ENCODE results near the gene FAM199X. TPM values are rescaled to one million over a fixed set of nuclear protein-coding genes. Genes with fewer than 3 reads are reported as not detected.

The FAM199X gene
- total RNA-seq (2022; extraction: Qiagen RNA extraction), result 14.3 to 21.7 TPM (median 19.4 TPM) in 5 replicates

GRCh38 chrX:104165894-104166734 lies at the start of gene FAM199X:
Gene FAM199X, plus strand, starts transcription at chrX:104166453. Its CDS starts 333 bp downstream, at chrX:104166786.

GRCh38 chrX:104156630-104157529 lies 9.4 kb upstream of the FAM199X start, which contains the start of gene SLC25A53:
Gene SLC25A53, minus strand, starts transcription at chrX:104157009. Its CDS starts 51,752 bp downstream, at chrX:104105257.

Other genes starting within 250 kb of the FAM199X start
- gene TMSB15B, start 203.8 kb upstream of the FAM199X start, total RNA-seq (2022; extraction: Qiagen RNA extraction), result 4.0 to 6.6 TPM (median 4.4 TPM) in 5 replicates
- not detected in 5 replicates for gene H2BW1, start 152.7 kb upstream of the FAM199X start, total RNA-seq (2022; extraction: Qiagen RNA extraction)
- gene H2BW2, start 126.5 kb upstream of the FAM199X start, total RNA-seq (2022; extraction: Qiagen RNA extraction), result not detected in 5 replicates
- 0.04 to 0.22 TPM (median 0.13 TPM) in 5 replicates for gene TMSB15C, start 90.2 kb upstream of the FAM199X start, total RNA-seq (2022; extraction: Qiagen RNA extraction)
- gene ZCCHC18, start 53.9 kb upstream of the FAM199X start, total RNA-seq (2022; extraction: Qiagen RNA extraction), result 0.02 to 0.30 TPM (median 0.18 TPM) in 4 of 5 replicates, not detected in the other
- 3.8 to 4.6 TPM (median 4.1 TPM) in 5 replicates for gene SLC25A53, start 9.4 kb upstream of the FAM199X start, total RNA-seq (2022; extraction: Qiagen RNA extraction)
- gene ESX1, start 88.5 kb downstream of the FAM199X start, total RNA-seq (2022; extraction: Qiagen RNA extraction), result 0.06 to 0.19 TPM (median 0.07 TPM) in 4 of 5 replicates, not detected in the other